C4-2B (cell line): Measurements from ENCODE around the gene PKD2L2.

Experiments
- H3K27ac ChIP-seq: fragments of 450-650 bp; 2 replicates; pipeline ENCODE4 v1.5.1; 2017
- CTCF ChIP-seq: fragments of 450-650 bp; conservative IDR thresholded peaks from 2 replicates; pipeline ENCODE4 v1.5.1; 2017; ENCODE audit warnings: mild to moderate bottlenecking
- ZFX ChIP-seq: fragments of 450-650 bp; IDR thresholded peaks from 2 replicates; pipeline ENCODE4 v1.6.1; 2017

PKD2L2 gene

GRCh38 chr5:137914758-137915157 is 25.5 kb downstream of the PKD2L2 start:
- no peak overlapping the region for H3K27ac ChIP-seq
- TF ChIP-seq ZFX (no peak), CTCF (no peak)

GRCh38 chr5:137916923-137917322 is 27.7 kb downstream of the PKD2L2 start:
- TF ChIP-seq CTCF (no peak), ZFX (no peak)
- no peak overlapping the region for H3K27ac ChIP-seq

- TF ChIP-seq ZFX (no peak), CTCF (no peak)
- no peak overlapping the region for H3K27ac ChIP-seq
Observed at GRCh38 chr5:137921931-137922330, 32.7 kb downstream of the PKD2L2 start.

- no peak overlapping the region for H3K27ac ChIP-seq
- TF ChIP-seq CTCF (peak; percentile 12; the same call in 1 of the 2 replicates), ZFX (no peak)
Observed at GRCh38 chr5:137923856-137924255, 34.6 kb downstream of the PKD2L2 start.

GRCh38 chr5:137932800-137933199 is 43.5 kb downstream of the PKD2L2 start:
- H3K27ac ChIP-seq, result no peak overlapping the region
- TF ChIP-seq CTCF, result no peak
- no peak for TF ChIP-seq ZFX

GRCh38 chr5:137933491-137933911 is 44.2 kb downstream of the PKD2L2 start:
- TF ChIP-seq CTCF (no peak), ZFX (no peak)
- H3K27ac ChIP-seq, result no peak overlapping the region

GRCh38 chr5:137935190-137935589 is 45.9 kb downstream of the PKD2L2 start:
- no peak for TF ChIP-seq CTCF
- no peak for TF ChIP-seq ZFX
- H3K27ac ChIP-seq, result no peak overlapping the region
